HepG2 (cell line): ENCODE data around the gene CAPZA2. TPM values are rescaled to one million over a fixed set of nuclear protein-coding genes. Genes with fewer than 3 reads are reported as not detected.

ENCODE experiments used
- ATAC-seq: fragments of 200-7000 bp; cut with Tn5 transposase; 3 replicates; pipeline ENCODE4 v1.9.1; 2020; ENCODE audit warnings: mild to moderate bottlenecking, moderate library complexity
- BruUV-seq: library from RNA; stranded (reverse); fragments of 400-500 nt; replicated peaks from 2 replicates; lab custom pipeline; 2021; lab: Mats Ljungman, UMichigan
- CTCF ChIA-PET: fragments of 300-600 bp; formaldehyde crosslinking; extraction: SDS; loops from one replicate; lab custom pipeline; 2021; ENCODE audit warnings: low total read pairs, inconsistent platforms, low intra/inter-chr PET ratio; lab: Yijun Ruan, JAX
- POLR2A ChIA-PET: fragments of 350-600 bp; sonication (Branson Sonifier 250); formaldehyde crosslinking; loops from one replicate; lab custom pipeline; 2020; ENCODE audit warnings: antibody characterized with exemption, inconsistent platforms; lab: Yijun Ruan, JAX
- DNase-seq: peaks from one replicate; pipeline ENCODE4 v3.0.0-alpha.2; 2015; ENCODE audit warnings: low spot score
- FAIRE-seq: peaks from 3 replicates; lab custom pipeline; 2011; peaks lifted over from hg19 to GRCh38; lab: Jason Lieb, UNC
- H2AFZ ChIP-seq: one replicate; pipeline ENCODE4 v1.6.1; 2011; ENCODE audit warnings: low read length, inconsistent platforms
- H3K27ac ChIP-seq: fragments of 300-600 bp; 3 replicates; pipeline ENCODE4 v1.8.0; 2011; ENCODE audit warnings: mixed run types, mild to moderate bottlenecking, mixed read lengths, low read length, inconsistent platforms; ENCODE audit not compliant: insufficient read depth; ENCODE audit errors: extremely low read length
- H3K27me3 ChIP-seq, 2 experiments: fragments of 200-600 bp in 1 of 2; 2 replicates in 1 of 2; 3 replicates in 1 of 2; pipeline versions ENCODE4 v1.6.0 to v1.8.0; 2011; ENCODE audit warnings: low read length in 2 of 2, mild to moderate bottlenecking in 2 of 2, moderate library complexity in 2 of 2, inconsistent platforms in 1 of 2; ENCODE audit not compliant: insufficient read depth in 2 of 2, control insufficient read depth in 1 of 2
- H3K36me3 ChIP-seq, 2 experiments: fragments of 200-600 bp in 1 of 2; replicated peaks in 1 of 2; 2 replicates in 1 of 2; 3 replicates in 1 of 2; pipeline versions ENCODE4 v1.5.1 to v1.8.0; 2011; ENCODE audit warnings: low read length in 2 of 2, inconsistent platforms in 1 of 2; ENCODE audit not compliant: insufficient read depth in 2 of 2, control insufficient read depth in 1 of 2
- H3K4me1 ChIP-seq: 2 replicates; pipeline ENCODE4 v1.5.1; 2012; ENCODE audit warnings: low read length, inconsistent platforms; ENCODE audit not compliant: insufficient read depth
- H3K4me2 ChIP-seq: 2 replicates; pipeline ENCODE4 v1.6.0; 2011; ENCODE audit warnings: low read depth, low read length, inconsistent platforms
- H3K4me3 ChIP-seq, 3 experiments: fragments of 200-600 bp in 1 of 3; sonication (generic), shearing (Covaris generic) in 1 of 3; replicated peaks in 1 of 3; 2 replicates each; pipeline ENCODE4 v1.5.1; 2011 to 2016; ENCODE audit warnings: low read length in 3 of 3, inconsistent platforms in 2 of 3, low read depth in 2 of 3, mild to moderate bottlenecking in 2 of 3, control low read depth in 1 of 3, mixed read lengths in 1 of 3; ENCODE audit not compliant: insufficient read depth in 1 of 3
- H3K79me2 ChIP-seq: one replicate; pipeline ENCODE4 v1.6.1; 2011; ENCODE audit warnings: low read length, inconsistent platforms; ENCODE audit not compliant: insufficient read depth
- H3K9ac ChIP-seq: 2 replicates; pipeline ENCODE4 v1.6.0; 2011; ENCODE audit warnings: mild to moderate bottlenecking, low read depth, low read length, inconsistent platforms; ENCODE audit not compliant: insufficient read depth
- H3K9me3 ChIP-seq: 2 replicates; pipeline ENCODE4 v1.5.1; 2012; ENCODE audit warnings: mild to moderate bottlenecking, low read length
- H4K20me1 ChIP-seq: 2 replicates; pipeline ENCODE4 v1.6.0; 2011; ENCODE audit warnings: inconsistent platforms, mild to moderate bottlenecking, low read length, moderate library complexity; ENCODE audit not compliant: insufficient read depth
- DMAP1 ChIP-seq: IDR thresholded peaks from 2 replicates; pipeline ENCODE4 v1.6.1; 2016
- KLF16 ChIP-seq, 2 experiments: sonication (generic) in 1 of 2; formaldehyde crosslinking in 1 of 2; IDR thresholded peaks; 2 replicates each; pipeline versions ENCODE4 v1.6.1 to v1.8.0; 2016 to 2023; ENCODE audit warnings: missing genetic modification reagents in 2 of 2, missing compliant biosample characterization in 1 of 2
- SP5 ChIP-seq: IDR thresholded peaks from 2 replicates; pipeline ENCODE4 v1.6.1; 2016; ENCODE audit warnings: low read depth, borderline replicate concordance
- WGBS: methylation state at CpG from one replicate; pipeline ENCODE4 v1.1.6; 2017; ENCODE audit warnings: low lambda C conversion rate; 5-methylcytosine and 5-hydroxymethylcytosine counted together
- in situ Hi-C: cut with HindIII; loops from 2 replicates; pipeline ENCODE4 v1.10.0; 2017; ENCODE audit warnings: low pct_unique_long_range_greater_than_20kb; ENCODE audit not compliant: extremely low pct_ligation_motif_present
- intact Hi-C: fragments of 100-400 bp; cut with micrococcal nuclease; formaldehyde crosslinking; loops from one replicate; pipeline ENCODE4 v1.10.0; 2022; ENCODE audit not compliant: unreplicated experiment
- polyA plus RNA-seq, 8 experiments: library from polyadenylated mRNA; depleted of rRNA in 3 of 8; stranded (reverse) in 7 of 8; unstranded in 1 of 8; fragments of >200 nt; fragmentation: Illumina TruSeq in 4 of 8; extraction: Trizol in 4 of 8; gene quantifications; 2 replicates each; pipeline versions ENCODE4 v1.2.1 to v1.2.3, GENCODE V29; 2011 to 2016; ENCODE audit warnings: low read depth in 4 of 8, missing spikeins in 1 of 8, mixed read lengths in 1 of 8; ENCODE audit not compliant: insufficient read depth in 1 of 8
- total RNA-seq, 5 experiments: library from RNA; depleted of rRNA; stranded (reverse); fragments of >200 nt; fragmentation: Illumina TruSeq; extraction: Trizol; gene quantifications; 2 replicates each; pipeline ENCODE4 v1.2.3, GENCODE V29; 2016; ENCODE audit warnings: low read depth in 1 of 5
- TF ChIP-seq, protein P1 (sequence below): sonication (generic); formaldehyde crosslinking; IDR thresholded peaks from 2 replicates; pipeline ENCODE4 v1.4.0; 2020; ENCODE audit warnings: mild to moderate bottlenecking, missing genetic modification reagents, borderline replicate concordance

The CAPZA2 gene
- total and polyA plus RNA-seq, 2 of the 13 experiments (the other 11 are each of a cell fraction or from before 2014, with no cell fraction given), result 38.4 to 199 TPM

DNA sequence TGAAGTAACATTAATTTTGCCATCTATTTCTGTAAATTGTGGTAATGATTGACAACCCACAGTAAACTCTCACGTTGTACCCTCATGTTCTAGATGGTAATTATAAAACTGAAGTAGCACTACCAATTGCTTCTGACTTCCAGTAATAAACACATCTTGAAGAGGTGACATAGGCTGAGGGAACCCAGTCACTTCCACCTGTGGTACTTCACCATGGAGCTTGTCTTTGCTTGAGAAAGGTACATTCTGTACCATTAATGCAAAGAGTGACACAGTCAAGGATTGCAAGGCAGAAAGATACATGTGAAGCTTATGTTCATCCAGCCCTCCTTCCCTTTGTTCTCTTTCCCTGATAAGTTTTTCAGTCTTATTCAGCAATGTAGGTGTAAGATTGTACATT is 11.2 kb downstream of the CAPZA2 start:
- ChIA-PET POLR2A (no interaction called here), CTCF (no interaction called here)
- no peaks in the 10 kb centered on the region for H3K9me3 ChIP-seq
- H4K20me1 ChIP-seq, result peaks cover 63% of the 10 kb centered on the region
- TF ChIP-seq SP5 (CRISPR knock-in tag), result no peak
- no peak for TF ChIP-seq DMAP1 (CRISPR knock-in tag)
- TF ChIP-seq, protein P1, sequence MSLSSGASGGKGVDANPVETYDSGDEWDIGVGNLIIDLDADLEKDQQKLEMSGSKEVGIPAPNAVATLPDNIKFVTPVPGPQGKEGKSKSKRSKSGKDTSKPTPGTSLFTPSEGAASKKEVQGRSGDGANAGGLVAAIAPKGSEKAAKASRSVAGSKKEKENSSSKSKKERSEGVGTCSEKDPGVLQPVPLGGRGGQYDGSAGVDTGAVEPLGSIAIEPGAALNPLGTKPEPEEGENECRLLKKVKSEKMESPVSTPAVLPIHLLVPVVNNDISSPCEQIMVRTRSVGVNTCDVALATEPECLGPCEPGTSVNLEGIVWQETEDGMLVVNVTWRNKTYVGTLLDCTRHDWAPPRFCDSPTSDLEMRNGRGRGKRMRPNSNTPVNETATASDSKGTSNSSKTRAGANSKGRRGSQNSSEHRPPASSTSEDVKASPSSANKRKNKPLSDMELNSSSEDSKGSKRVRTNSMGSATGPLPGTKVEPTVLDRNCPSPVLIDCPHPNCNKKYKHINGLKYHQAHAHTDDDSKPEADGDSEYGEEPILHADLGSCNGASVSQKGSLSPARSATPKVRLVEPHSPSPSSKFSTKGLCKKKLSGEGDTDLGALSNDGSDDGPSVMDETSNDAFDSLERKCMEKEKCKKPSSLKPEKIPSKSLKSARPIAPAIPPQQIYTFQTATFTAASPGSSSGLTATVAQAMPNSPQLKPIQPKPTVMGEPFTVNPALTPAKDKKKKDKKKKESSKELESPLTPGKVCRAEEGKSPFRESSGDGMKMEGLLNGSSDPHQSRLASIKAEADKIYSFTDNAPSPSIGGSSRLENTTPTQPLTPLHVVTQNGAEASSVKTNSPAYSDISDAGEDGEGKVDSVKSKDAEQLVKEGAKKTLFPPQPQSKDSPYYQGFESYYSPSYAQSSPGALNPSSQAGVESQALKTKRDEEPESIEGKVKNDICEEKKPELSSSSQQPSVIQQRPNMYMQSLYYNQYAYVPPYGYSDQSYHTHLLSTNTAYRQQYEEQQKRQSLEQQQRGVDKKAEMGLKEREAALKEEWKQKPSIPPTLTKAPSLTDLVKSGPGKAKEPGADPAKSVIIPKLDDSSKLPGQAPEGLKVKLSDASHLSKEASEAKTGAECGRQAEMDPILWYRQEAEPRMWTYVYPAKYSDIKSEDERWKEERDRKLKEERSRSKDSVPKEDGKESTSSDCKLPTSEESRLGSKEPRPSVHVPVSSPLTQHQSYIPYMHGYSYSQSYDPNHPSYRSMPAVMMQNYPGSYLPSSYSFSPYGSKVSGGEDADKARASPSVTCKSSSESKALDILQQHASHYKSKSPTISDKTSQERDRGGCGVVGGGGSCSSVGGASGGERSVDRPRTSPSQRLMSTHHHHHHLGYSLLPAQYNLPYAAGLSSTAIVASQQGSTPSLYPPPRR (CRISPR knock-in tag), result no peak
- no peak for TF ChIP-seq KLF16 (CRISPR knock-in tag; IDR thresholded peaks at IDR 0.05)
- no peak overlapping the region for H3K27ac ChIP-seq
- WGBS, result 83% methylated on average over 1 of the region's 1 CpG
- ATAC-seq, result no peak
- no peak overlapping the region for H3K4me2 ChIP-seq
- no peak for DNase-seq
- FAIRE-seq, result no peak
- H3K4me3 ChIP-seq, result no peak overlapping the region
- no TSS peak for BruUV-seq
- in situ Hi-C loops (no loop called here), intact Hi-C loops (no loop called here)
- no peak overlapping the region for H2AFZ ChIP-seq
- H3K4me1 ChIP-seq, result peaks cover 48% of the 10 kb centered on the region
- H3K79me2 ChIP-seq, result peaks cover 97% of the 10 kb centered on the region
- no peak overlapping the region for H3K9ac ChIP-seq
- peaks cover 4 to 12% of the 10 kb centered on the region in 2 experiments for H3K36me3 ChIP-seq
- H3K27me3 ChIP-seq, result no peaks in the 10 kb centered on the region
